OCI-LY7 (cell line): ENCODE results near the gene GNAI2. TPM values are rescaled to one million over a fixed set of nuclear protein-coding genes. Genes with fewer than 3 reads are reported as not detected.
A peak's percentile ranks its signal among the peaks of the same experiment; 100 is the strongest.

Experiments
- BruUV-seq: library from RNA; stranded (reverse); fragments of 400-500 nt; replicated peaks from 2 replicates; lab custom pipeline; 2021; lab: Mats Ljungman, UMichigan
- CTCF ChIA-PET: fragments of 300-600 bp; sonication (Branson Sonifier 250); formaldehyde crosslinking; loops from one replicate; lab custom pipeline; 2022; ENCODE audit warnings: antibody characterized with exemption; ENCODE audit not compliant: unreplicated experiment; lab: Charles Lee
- POLR2A ChIA-PET: fragments of 300-600 bp; sonication (Branson Sonifier 250); formaldehyde crosslinking; loops from one replicate; lab custom pipeline; 2022; ENCODE audit warnings: antibody characterized with exemption; lab: Charles Lee
- DNase-seq: peaks from one replicate; pipeline ENCODE4 v3.0.0-alpha.2; 2015; ENCODE audit warnings: low spot score
- H2AFZ ChIP-seq: fragments of 200-600 bp; sonication (generic), shearing (Covaris generic); 2 replicates; pipeline ENCODE4 v1.6.1; 2014; ENCODE audit warnings: mild to moderate bottlenecking, antibody characterized with exemption, low read length, moderate library complexity
- H3K27ac ChIP-seq: fragments of 200-600 bp; sonication (generic); 2 replicates; pipeline ENCODE4 v1.5.1; 2014; ENCODE audit warnings: mixed run types, low read depth, mild to moderate bottlenecking, moderate library complexity, low read length, inconsistent platforms; ENCODE audit not compliant: poor library complexity, severe bottlenecking
- H3K36me3 ChIP-seq: fragments of 200-600 bp; sonication (generic); 2 replicates; pipeline ENCODE4 v1.6.1; 2014; ENCODE audit warnings: mild to moderate bottlenecking, antibody characterized with exemption, low read length, moderate library complexity, mixed read lengths; ENCODE audit not compliant: insufficient read depth
- H3K4me1 ChIP-seq: fragments of 200-600 bp; sonication (generic); 2 replicates; pipeline ENCODE4 v1.5.1; 2014; ENCODE audit warnings: mild to moderate bottlenecking, low read length; ENCODE audit not compliant: insufficient read depth, poor library complexity, severe bottlenecking
- H3K4me2 ChIP-seq: fragments of 200-600 bp; sonication (generic); 2 replicates; pipeline ENCODE4 v1.6.1; 2014; ENCODE audit warnings: mild to moderate bottlenecking, low read length
- H3K4me3 ChIP-seq: fragments of 200-600 bp; sonication (generic); 2 replicates; pipeline ENCODE4 v1.5.1; 2014; ENCODE audit warnings: mild to moderate bottlenecking, low read depth, low read length; ENCODE audit not compliant: poor library complexity, severe bottlenecking
- H3K79me2 ChIP-seq: fragments of 200-600 bp; sonication (generic); 2 replicates; pipeline ENCODE4 v1.6.1; 2016; ENCODE audit warnings: low read depth, mild to moderate bottlenecking, low read length, moderate library complexity, mixed read lengths; ENCODE audit not compliant: insufficient read depth
- H3K9me2 ChIP-seq: fragments of 200-600 bp; sonication (generic); 2 replicates; pipeline ENCODE4 v1.6.1; 2016; ENCODE audit warnings: mild to moderate bottlenecking, low read length, mixed read lengths; ENCODE audit not compliant: insufficient read depth
- H3K9me3 ChIP-seq: fragments of 200-600 bp; sonication (generic); 2 replicates; pipeline ENCODE4 v1.6.1; 2014; ENCODE audit warnings: mild to moderate bottlenecking, mixed run types, low read length, mixed read lengths
- H4K20me1 ChIP-seq: fragments of 200-600 bp; sonication (generic); 2 replicates; pipeline ENCODE4 v1.6.1; 2014; ENCODE audit warnings: mild to moderate bottlenecking, antibody characterized with exemption, low read length, moderate library complexity, mixed read lengths; ENCODE audit not compliant: insufficient read depth
- EZH2phosphoT487 ChIP-seq: fragments of 200-600 bp; sonication (generic); IDR thresholded peaks from 2 replicates; pipeline ENCODE4 v1.6.1; 2018; ENCODE audit warnings: low read depth, borderline replicate concordance, mild to moderate bottlenecking, mixed run types, antibody characterized with exemption, low read length, moderate library complexity, mixed read lengths
- intact Hi-C: fragments of 100-400 bp; cut with micrococcal nuclease; formaldehyde crosslinking; loops from one replicate; pipeline ENCODE4 v1.10.0; 2022; ENCODE audit not compliant: unreplicated experiment
- total RNA-seq, 2 experiments: library from RNA; depleted of rRNA in 1 of 2; stranded (reverse); fragments of >200 nt in 1 of 2; shearing (Covaris generic) in 1 of 2; gene quantifications; 2 replicates each; pipeline ENCODE4 v1.2.3, GENCODE V29; 2014 to 2022
- TF ChIP-seq, protein P1 (sequence below): fragments of 200-600 bp; sonication (generic); conservative IDR thresholded peaks from 2 replicates; pipeline ENCODE4 v1.5.1; 2014; ENCODE audit warnings: mild to moderate bottlenecking, antibody characterized with exemption, low read length, moderate library complexity, mixed read lengths

The GNAI2 gene
- total RNA-seq, 2 experiments from 2014 or later: 190 to 256 TPM

GRCh38 chr3:50193746-50194127 lies 42.3 kb upstream of the GNAI2 start:
- intact Hi-C loops: loop anchor here (1.0 kb wide), 1 partner anchor 28 kb away; no protein-coding TSS in a partner anchor
- H3K4me3 ChIP-seq: no peak overlapping the region
- no peak overlapping the region for H2AFZ ChIP-seq
- POLR2A ChIA-PET: interaction anchor here (1.0 kb wide), 1 partner anchor 33 kb away, joined by 3 read pairs; no protein-coding TSS in a partner anchor
- H3K4me1 ChIP-seq: peaks cover 19% of the 10 kb centered on the region
- H3K79me2 ChIP-seq: no peaks in the 10 kb centered on the region
- H3K9me3 ChIP-seq: no peaks in the 10 kb centered on the region
- no peaks in the 10 kb centered on the region for H4K20me1 ChIP-seq
- no peaks in the 10 kb centered on the region for H3K36me3 ChIP-seq
- TF ChIP-seq, protein P1, sequence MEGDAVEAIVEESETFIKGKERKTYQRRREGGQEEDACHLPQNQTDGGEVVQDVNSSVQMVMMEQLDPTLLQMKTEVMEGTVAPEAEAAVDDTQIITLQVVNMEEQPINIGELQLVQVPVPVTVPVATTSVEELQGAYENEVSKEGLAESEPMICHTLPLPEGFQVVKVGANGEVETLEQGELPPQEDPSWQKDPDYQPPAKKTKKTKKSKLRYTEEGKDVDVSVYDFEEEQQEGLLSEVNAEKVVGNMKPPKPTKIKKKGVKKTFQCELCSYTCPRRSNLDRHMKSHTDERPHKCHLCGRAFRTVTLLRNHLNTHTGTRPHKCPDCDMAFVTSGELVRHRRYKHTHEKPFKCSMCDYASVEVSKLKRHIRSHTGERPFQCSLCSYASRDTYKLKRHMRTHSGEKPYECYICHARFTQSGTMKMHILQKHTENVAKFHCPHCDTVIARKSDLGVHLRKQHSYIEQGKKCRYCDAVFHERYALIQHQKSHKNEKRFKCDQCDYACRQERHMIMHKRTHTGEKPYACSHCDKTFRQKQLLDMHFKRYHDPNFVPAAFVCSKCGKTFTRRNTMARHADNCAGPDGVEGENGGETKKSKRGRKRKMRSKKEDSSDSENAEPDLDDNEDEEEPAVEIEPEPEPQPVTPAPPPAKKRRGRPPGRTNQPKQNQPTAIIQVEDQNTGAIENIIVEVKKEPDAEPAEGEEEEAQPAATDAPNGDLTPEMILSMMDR: no peak
- no peak overlapping the region for H3K27ac ChIP-seq
- H3K9me2 ChIP-seq: no peaks in the 10 kb centered on the region
- no peak overlapping the region for H3K4me2 ChIP-seq
- BruUV-seq: no TSS peak
- CTCF ChIA-PET: interaction anchor here (1.5 kb wide), 2 partner anchors 25 to 28 kb away, joined by 9 to 11 read pairs; no protein-coding TSS in a partner anchor
- DNase-seq: no peak

- H3K36me3 ChIP-seq: no peaks in the 10 kb centered on the region
- intact Hi-C loops: loop anchor here (1.0 kb wide), 1 partner anchor 27 kb away; no protein-coding TSS in a partner anchor
- H3K27ac ChIP-seq: no peak overlapping the region
- peak overlapping the region; percentile 46 for H3K4me3 ChIP-seq
- ChIA-PET POLR2A (interaction anchor here (0.5 to 1.1 kb wide), 10 partner anchors 16 to 1089 kb away, joined by 3 to 12 read pairs (median 4); no protein-coding TSS in a partner anchor), CTCF (interaction anchor here (0.9 to 2.0 kb wide), 7 partner anchors 17 to 80 kb away, joined by 3 to 23 read pairs (median 9); no protein-coding TSS in a partner anchor)
- peak; percentile 82 for DNase-seq
- BruUV-seq: no TSS peak
- H3K9me2 ChIP-seq: no peaks in the 10 kb centered on the region
- H3K4me2 ChIP-seq: peak overlapping the region; percentile 63
- TF ChIP-seq, protein P1: peak; percentile 87
- TF ChIP-seq EZH2phosphoT487: no peak
- H3K9me3 ChIP-seq: no peaks in the 10 kb centered on the region
- peaks cover 19% of the 10 kb centered on the region for H3K4me1 ChIP-seq
- no peaks in the 10 kb centered on the region for H3K79me2 ChIP-seq
- no peaks in the 10 kb centered on the region for H4K20me1 ChIP-seq
- H2AFZ ChIP-seq: peak overlapping the region; percentile 49; the same call in 1 of the 2 replicates
These were observed 41.7 kb upstream of the GNAI2 start for GRCh38 chr3:50194128-50194902.
